ENCODE data around the gene A1BG.

Gene A1BG

GRCh38 chr19:58362272-58362994 is 9.1 kb upstream of the A1BG start, which contains the start of gene ZNF497 (continued):
- TF ChIP-seq HIC1 (tag by site-specific recombination; IDR thresholded peaks at IDR 0.05) = peak; percentile 26; the same call in 1 of the 2 replicates
- no peak for TF ChIP-seq ZNF677 (tag by site-specific recombination; IDR thresholded peaks at IDR 0.05)
- no peak for TF ChIP-seq ZNF521 (tag by site-specific recombination; IDR thresholded peaks at IDR 0.05)
- peak; percentile 75 for TF ChIP-seq PATZ1 (tag by site-specific recombination; IDR thresholded peaks at IDR 0.05)
- no peak for TF ChIP-seq ZSCAN5A (tag by site-specific recombination; IDR thresholded peaks at IDR 0.05)
- TF ChIP-seq SCRT2 (tag by site-specific recombination; IDR thresholded peaks at IDR 0.05) = no peak
- 0 out of 2 replicates have a peak, but pooled peaks have one; percentile 3 for TF ChIP-seq ZNF768 (tag by site-specific recombination; IDR thresholded peaks at IDR 0.05)
- peak; percentile 77 for TF ChIP-seq YY1 (tag by site-specific recombination; IDR thresholded peaks at IDR 0.05)
- TF ChIP-seq ZNF837 (tag by site-specific recombination; IDR thresholded peaks at IDR 0.05) = no peak
- TF ChIP-seq ZNF514 (tag by site-specific recombination; IDR thresholded peaks at IDR 0.05) = no peak
- TF ChIP-seq ZNF146 (tag by site-specific recombination; IDR thresholded peaks at IDR 0.05) = no peak
- TF ChIP-seq ZNF274 (IDR thresholded peaks at IDR 0.05; ENCODE audit: low read length) = no peak
- no peak for TF ChIP-seq ZNF274 (tag by site-specific recombination; IDR thresholded peaks at IDR 0.05; ENCODE audit: borderline replicate concordance)
- peak; percentile 75; the same call in 1 of the 2 replicates for TF ChIP-seq ZFP37 (tag by site-specific recombination; IDR thresholded peaks at IDR 0.05)
- peak; percentile 56; the same call in 1 of the 2 replicates for TF ChIP-seq ZNF138 (tag by site-specific recombination; IDR thresholded peaks at IDR 0.05; ENCODE audit: borderline replicate concordance)
- TF ChIP-seq ZSCAN16 (tag by site-specific recombination; IDR thresholded peaks at IDR 0.05) = no peak
- TF ChIP-seq ZNF555 (tag by site-specific recombination; conservative IDR thresholded peaks at IDR 0.05) = no peak
- no peak for TF ChIP-seq ZNF148 (tag by site-specific recombination; IDR thresholded peaks at IDR 0.05; ENCODE audit: borderline replicate concordance)
- TF ChIP-seq ZNF76 (tag by site-specific recombination; IDR thresholded peaks at IDR 0.05; ENCODE audit: borderline replicate concordance, low read depth) = peak; percentile 90
- peak; percentile 51; the same call in 1 of the 2 replicates for TF ChIP-seq MYNN (tag by site-specific recombination; IDR thresholded peaks at IDR 0.05; ENCODE audit: borderline replicate concordance)
- no peak for TF ChIP-seq ZNF311 (tag by site-specific recombination; IDR thresholded peaks at IDR 0.05; ENCODE audit: borderline replicate concordance)
- peak; percentile 9; the same call in 1 of the 2 replicates for TF ChIP-seq TRIM28 (IDR thresholded peaks at IDR 0.05; ENCODE audit: borderline replicate concordance, low read length)
- TF ChIP-seq ELK4 (IDR thresholded peaks at IDR 0.05; ENCODE audit: borderline replicate concordance, low read depth, low read length) = no peak
- TF ChIP-seq ZNF664 (tag by site-specific recombination; IDR thresholded peaks at IDR 0.05) = no peak
- no peak for TF ChIP-seq ZNF658 (tag by site-specific recombination; IDR thresholded peaks at IDR 0.05)
- peak; percentile 52; the same call in 1 of the 2 replicates for TF ChIP-seq ZNF639 (tag by site-specific recombination; IDR thresholded peaks at IDR 0.05)
- peak; percentile 92 for TF ChIP-seq ZXDB (tag by site-specific recombination; IDR thresholded peaks at IDR 0.05)
- no peak for TF ChIP-seq HOXC10 (CRISPR knock-in tag; IDR thresholded peaks at IDR 0.05)
- TF ChIP-seq ZNF202 (tag by site-specific recombination; IDR thresholded peaks at IDR 0.05; ENCODE audit: borderline replicate concordance) = no peak
- no peak for TF ChIP-seq BCL11B (tag by site-specific recombination; IDR thresholded peaks at IDR 0.05; ENCODE audit: low read depth)

Data from HEK293 (cell line).